ENCODE data around the gene FDCSP.

DNA sequence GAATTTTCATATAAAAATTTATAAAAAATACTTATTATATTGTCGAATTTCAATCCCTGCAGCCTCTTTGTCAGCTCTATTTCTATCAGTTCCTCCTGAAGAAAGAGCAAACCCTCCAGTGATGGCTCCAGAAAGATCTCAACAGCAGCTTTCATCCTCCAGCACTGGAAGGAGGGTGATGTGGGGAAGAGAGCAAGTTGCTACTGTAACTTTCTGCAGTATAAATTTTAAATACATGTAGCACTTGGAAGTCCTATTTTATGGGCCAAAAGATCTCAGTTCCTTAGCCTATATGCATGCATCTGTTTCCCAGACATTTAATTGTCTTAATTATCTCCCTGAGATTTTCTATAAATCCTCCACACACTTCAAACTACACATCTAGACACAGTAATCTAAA, 44.1 kb upstream of the FDCSP start:
- TF ChIP-seq, protein P1, sequence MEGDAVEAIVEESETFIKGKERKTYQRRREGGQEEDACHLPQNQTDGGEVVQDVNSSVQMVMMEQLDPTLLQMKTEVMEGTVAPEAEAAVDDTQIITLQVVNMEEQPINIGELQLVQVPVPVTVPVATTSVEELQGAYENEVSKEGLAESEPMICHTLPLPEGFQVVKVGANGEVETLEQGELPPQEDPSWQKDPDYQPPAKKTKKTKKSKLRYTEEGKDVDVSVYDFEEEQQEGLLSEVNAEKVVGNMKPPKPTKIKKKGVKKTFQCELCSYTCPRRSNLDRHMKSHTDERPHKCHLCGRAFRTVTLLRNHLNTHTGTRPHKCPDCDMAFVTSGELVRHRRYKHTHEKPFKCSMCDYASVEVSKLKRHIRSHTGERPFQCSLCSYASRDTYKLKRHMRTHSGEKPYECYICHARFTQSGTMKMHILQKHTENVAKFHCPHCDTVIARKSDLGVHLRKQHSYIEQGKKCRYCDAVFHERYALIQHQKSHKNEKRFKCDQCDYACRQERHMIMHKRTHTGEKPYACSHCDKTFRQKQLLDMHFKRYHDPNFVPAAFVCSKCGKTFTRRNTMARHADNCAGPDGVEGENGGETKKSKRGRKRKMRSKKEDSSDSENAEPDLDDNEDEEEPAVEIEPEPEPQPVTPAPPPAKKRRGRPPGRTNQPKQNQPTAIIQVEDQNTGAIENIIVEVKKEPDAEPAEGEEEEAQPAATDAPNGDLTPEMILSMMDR (IDR thresholded peaks at IDR 0.05 in 2 of 3, conservative IDR thresholded peaks at IDR 0.05 in 1 of 3; ENCODE audit: control insufficient read depth in 2 of 3, extremely low read depth in 1 of 3, insufficient read depth in 1 of 3, low read depth in 3 of 3, low read length in 3 of 3) = no peak
- TF ChIP-seq NRF1 (conservative IDR thresholded peaks at IDR 0.05; ENCODE audit: low read depth, low read length) = no peak
- no peak for TF ChIP-seq LARP7 (IDR thresholded peaks at IDR 0.05)
- TF ChIP-seq HCFC1 (IDR thresholded peaks at IDR 0.05; ENCODE audit: low read length) = no peak
- TF ChIP-seq, protein P2, sequence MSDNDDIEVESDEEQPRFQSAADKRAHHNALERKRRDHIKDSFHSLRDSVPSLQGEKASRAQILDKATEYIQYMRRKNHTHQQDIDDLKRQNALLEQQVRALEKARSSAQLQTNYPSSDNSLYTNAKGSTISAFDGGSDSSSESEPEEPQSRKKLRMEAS (IDR thresholded peaks at IDR 0.05; ENCODE audit: low read depth, low read length) = no peak
- no peak for TF ChIP-seq POLR2A (IDR thresholded peaks at IDR 0.05; ENCODE audit: low read depth, low read length)
- TF ChIP-seq EZH2 (IDR thresholded peaks at IDR 0.05; ENCODE audit: borderline replicate concordance, control insufficient read depth, low read depth, low read length) = no peak
- no peak for TF ChIP-seq CREB1 (IDR thresholded peaks at IDR 0.05; ENCODE audit: low read depth)
- no peak for TF ChIP-seq MXI1 (IDR thresholded peaks at IDR 0.05; ENCODE audit: low read depth, low read length)
- TF ChIP-seq PML (IDR thresholded peaks at IDR 0.05; ENCODE audit: low read length) = no peak
